HCT116 (cell line): ENCODE results near the gene SFXN5. TPM values are rescaled to one million over a fixed set of nuclear protein-coding genes. Genes with fewer than 3 reads are reported as not detected.

Experiments used
- ATAC-seq: fragments of 200-7000 bp; cut with Tn5 transposase; 2 replicates; pipeline ENCODE4 v1.9.1; 2020; ENCODE audit warnings: mild to moderate bottlenecking, moderate library complexity
- BruUV-seq: library from RNA; stranded (reverse); fragments of 400-500 nt; replicated peaks from 2 replicates; lab custom pipeline; 2021; lab: Mats Ljungman, UMichigan
- CTCF ChIA-PET: fragments of 300-600 bp; sonication (Branson Sonifier 250); formaldehyde crosslinking; loops from one replicate; lab custom pipeline; 2021; ENCODE audit warnings: antibody characterized with exemption; lab: Charles Lee
- POLR2A ChIA-PET: fragments of 300-600, 350-600 bp; sonication (Branson Sonifier 250); formaldehyde crosslinking; loops from one replicate; lab custom pipeline; 2021; ENCODE audit warnings: antibody characterized with exemption; lab: Charles Lee
- RAD21 ChIA-PET, 2 experiments: fragments of 300-600 bp; sonication (Branson Sonifier 250); formaldehyde crosslinking; loops; one replicate each; lab custom pipeline; 2023; ENCODE audit warnings: low total read pairs in 2 of 2; ENCODE audit not compliant: uncharacterized antibody in 2 of 2, unreplicated experiment in 2 of 2, low non-redundant PET in 1 of 2; lab: Charles Lee
- DNase-seq: peaks from one replicate; pipeline ENCODE4 v3.0.0-alpha.2; 2010; ENCODE audit warnings: low read depth, low spot score
- H2AFZ ChIP-seq: fragments of 200-600 bp; shearing (Covaris generic), sonication (generic); 2 replicates; pipeline ENCODE4 v1.6.1; 2017; ENCODE audit warnings: low read depth, mixed run types, mixed read lengths, antibody characterized with exemption, low read length; ENCODE audit not compliant: poor library complexity, severe bottlenecking
- H3K27ac ChIP-seq: 2 replicates; pipeline ENCODE4 v1.5.1; 2012; ENCODE audit warnings: low read depth, low read length
- H3K27me3 ChIP-seq: fragments of 200-600 bp; sonication (generic); 2 replicates; pipeline ENCODE4 v1.6.1; 2016; ENCODE audit warnings: mixed run types, low read length, mixed read lengths; ENCODE audit not compliant: insufficient read depth
- H3K36me3 ChIP-seq, 2 experiments: fragments of 200-500 bp in 1 of 2; fragments of 200-600 bp in 1 of 2; sonication (Bioruptor generic) in 1 of 2; sonication (generic) in 1 of 2; 2 replicates each; pipeline versions ENCODE4 v1.5.1 to v1.6.1; 2014 to 2016; ENCODE audit warnings: low read length in 2 of 2, inconsistent platforms in 1 of 2, mixed read lengths in 1 of 2, mixed run types in 1 of 2; ENCODE audit not compliant: insufficient read depth in 2 of 2, control insufficient read depth in 1 of 2
- H3K4me1 ChIP-seq, 2 experiments: fragments of 200-600 bp in 1 of 2; sonication (generic) in 1 of 2; 2 replicates each; pipeline versions ENCODE4 v1.5.1 to v1.6.1; 2012 to 2017; ENCODE audit warnings: low read length in 2 of 2, inconsistent platforms in 1 of 2, mild to moderate bottlenecking in 1 of 2, mixed read lengths in 1 of 2, mixed run types in 1 of 2, moderate library complexity in 1 of 2; ENCODE audit not compliant: insufficient read depth in 2 of 2, control insufficient read depth in 1 of 2
- H3K4me2 ChIP-seq: fragments of 200-600 bp; sonication (generic); 2 replicates; pipeline ENCODE4 v1.6.1; 2017; ENCODE audit warnings: mixed run types, low read length, mixed read lengths
- H3K4me3 ChIP-seq, 2 experiments: fragments of 200-600 bp in 1 of 2; sonication (generic) in 1 of 2; replicated peaks in 1 of 2; 2 replicates each; pipeline ENCODE4 v1.5.1; 2011 to 2016; ENCODE audit warnings: low read length in 2 of 2, control low read depth in 1 of 2, low read depth in 1 of 2, mild to moderate bottlenecking in 1 of 2, mixed read lengths in 1 of 2, mixed run types in 1 of 2
- H3K79me2 ChIP-seq: fragments of 200-600 bp; sonication (generic); 2 replicates; pipeline ENCODE4 v1.6.1; 2017; ENCODE audit warnings: mild to moderate bottlenecking, mixed run types, low read length, moderate library complexity, mixed read lengths; ENCODE audit not compliant: insufficient read depth
- H3K9ac ChIP-seq: fragments of 200-600 bp; sonication (generic); 2 replicates; pipeline ENCODE4 v1.6.1; 2016; ENCODE audit warnings: low read length, mixed read lengths
- H3K9me2 ChIP-seq: fragments of 200-600 bp; sonication (generic), shearing (Covaris generic); 2 replicates; pipeline ENCODE4 v1.6.1; 2017; ENCODE audit warnings: mixed run types, mild to moderate bottlenecking, moderate library complexity; ENCODE audit not compliant: insufficient read depth
- H3K9me3 ChIP-seq, 2 experiments: fragments of 200-500 bp in 1 of 2; fragments of 200-600 bp in 1 of 2; sonication (Bioruptor generic) in 1 of 2; sonication (generic) in 1 of 2; 2 replicates each; pipeline ENCODE4 v1.6.1; 2014 to 2017; ENCODE audit warnings: low read length in 2 of 2, mixed read lengths in 2 of 2, inconsistent platforms in 1 of 2, low read depth in 1 of 2, mild to moderate bottlenecking in 1 of 2, mixed run types in 1 of 2, moderate library complexity in 1 of 2; ENCODE audit not compliant: control insufficient read depth in 1 of 2, insufficient read depth in 1 of 2
- H4K20me1 ChIP-seq: fragments of 200-600 bp; sonication (generic), shearing (Covaris generic); 2 replicates; pipeline ENCODE4 v1.6.1; 2017; ENCODE audit warnings: mixed run types, mild to moderate bottlenecking, moderate library complexity; ENCODE audit not compliant: insufficient read depth
- CBX3 ChIP-seq: IDR thresholded peaks from 2 replicates; pipeline ENCODE4 v1.6.1; 2012; ENCODE audit warnings: low read depth
- ELF1 ChIP-seq: IDR thresholded peaks from 2 replicates; pipeline ENCODE4 v1.6.1; 2012; ENCODE audit warnings: low read depth, borderline replicate concordance
- EZH2 ChIP-seq: fragments of 200-600 bp; sonication (generic); IDR thresholded peaks from 2 replicates; pipeline ENCODE4 v1.6.1; 2017; ENCODE audit warnings: antibody characterized with exemption, mixed run types
- EZH2phosphoT487 ChIP-seq: fragments of 200-600 bp; IDR thresholded peaks from 2 replicates; pipeline ENCODE4 v1.6.1; 2018; ENCODE audit warnings: antibody characterized with exemption, borderline replicate concordance
- FOSL1 ChIP-seq: IDR thresholded peaks from 2 replicates; pipeline ENCODE4 v1.6.1; 2012; ENCODE audit warnings: low read depth
- JUND ChIP-seq: IDR thresholded peaks from 2 replicates; pipeline ENCODE4 v1.6.1; 2012
- POLR2AphosphoS5 ChIP-seq: IDR thresholded peaks from 2 replicates; pipeline ENCODE4 v1.6.1; 2011; ENCODE audit warnings: mild to moderate bottlenecking, low read depth, low read length, moderate library complexity
- RAD21 ChIP-seq: IDR thresholded peaks from 2 replicates; pipeline ENCODE4 v1.6.1; 2012; ENCODE audit warnings: low read depth, mild to moderate bottlenecking
- SP1 ChIP-seq: IDR thresholded peaks from 2 replicates; pipeline ENCODE4 v1.6.1; 2012; ENCODE audit warnings: low read depth
- SRF ChIP-seq: IDR thresholded peaks from 2 replicates; pipeline ENCODE4 v1.6.1; 2012; ENCODE audit warnings: low read depth
- ZFX ChIP-seq: fragments of 450-650 bp; IDR thresholded peaks from 2 replicates; pipeline ENCODE4 v1.6.1; 2017
- intact Hi-C: fragments of 100-400 bp; cut with micrococcal nuclease; formaldehyde crosslinking; loops from 2 replicates; pipeline ENCODE4 v1.10.0; 2022
- total RNA-seq: library from RNA; stranded (reverse); gene quantifications from one replicate; pipeline ENCODE4 v1.2.1, GENCODE V29; 2021; ENCODE audit not compliant: unreplicated experiment
- TF ChIP-seq, protein P1 (sequence below): IDR thresholded peaks from 2 replicates; pipeline ENCODE4 v1.6.1; 2012; ENCODE audit warnings: low read depth
- TF ChIP-seq, protein P2 (sequence below): IDR thresholded peaks from 2 replicates; pipeline ENCODE4 v1.6.1; 2012

The SFXN5 gene
- total RNA-seq, 1 experiment from 2014 or later = 10.0 TPM

- no peak overlapping the region for H3K27ac ChIP-seq
- POLR2A ChIA-PET = interaction anchor here (0.6 kb wide), 1 partner anchor 11 kb away, joined by 4 read pairs; no protein-coding TSS in a partner anchor
- H3K9me3 ChIP-seq = no peaks in the 10 kb centered on the region
- no peak overlapping the region for H3K9ac ChIP-seq
- no TSS peak for BruUV-seq
- DNase-seq (no peak), ATAC-seq (no peak)
- H3K4me2 ChIP-seq = no peak overlapping the region
- CTCF ChIA-PET = no interaction called here
- TF ChIP-seq ZFX = no peak
- no peak for TF ChIP-seq JUND
- TF ChIP-seq CBX3 = no peak
- TF ChIP-seq, protein P1, sequence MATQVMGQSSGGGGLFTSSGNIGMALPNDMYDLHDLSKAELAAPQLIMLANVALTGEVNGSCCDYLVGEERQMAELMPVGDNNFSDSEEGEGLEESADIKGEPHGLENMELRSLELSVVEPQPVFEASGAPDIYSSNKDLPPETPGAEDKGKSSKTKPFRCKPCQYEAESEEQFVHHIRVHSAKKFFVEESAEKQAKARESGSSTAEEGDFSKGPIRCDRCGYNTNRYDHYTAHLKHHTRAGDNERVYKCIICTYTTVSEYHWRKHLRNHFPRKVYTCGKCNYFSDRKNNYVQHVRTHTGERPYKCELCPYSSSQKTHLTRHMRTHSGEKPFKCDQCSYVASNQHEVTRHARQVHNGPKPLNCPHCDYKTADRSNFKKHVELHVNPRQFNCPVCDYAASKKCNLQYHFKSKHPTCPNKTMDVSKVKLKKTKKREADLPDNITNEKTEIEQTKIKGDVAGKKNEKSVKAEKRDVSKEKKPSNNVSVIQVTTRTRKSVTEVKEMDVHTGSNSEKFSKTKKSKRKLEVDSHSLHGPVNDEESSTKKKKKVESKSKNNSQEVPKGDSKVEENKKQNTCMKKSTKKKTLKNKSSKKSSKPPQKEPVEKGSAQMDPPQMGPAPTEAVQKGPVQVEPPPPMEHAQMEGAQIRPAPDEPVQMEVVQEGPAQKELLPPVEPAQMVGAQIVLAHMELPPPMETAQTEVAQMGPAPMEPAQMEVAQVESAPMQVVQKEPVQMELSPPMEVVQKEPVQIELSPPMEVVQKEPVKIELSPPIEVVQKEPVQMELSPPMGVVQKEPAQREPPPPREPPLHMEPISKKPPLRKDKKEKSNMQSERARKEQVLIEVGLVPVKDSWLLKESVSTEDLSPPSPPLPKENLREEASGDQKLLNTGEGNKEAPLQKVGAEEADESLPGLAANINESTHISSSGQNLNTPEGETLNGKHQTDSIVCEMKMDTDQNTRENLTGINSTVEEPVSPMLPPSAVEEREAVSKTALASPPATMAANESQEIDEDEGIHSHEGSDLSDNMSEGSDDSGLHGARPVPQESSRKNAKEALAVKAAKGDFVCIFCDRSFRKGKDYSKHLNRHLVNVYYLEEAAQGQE = no peak
- no peak for TF ChIP-seq EZH2phosphoT487
- TF ChIP-seq FOSL1 = no peak
- TF ChIP-seq ELF1 = no peak
- no peak for TF ChIP-seq SP1
- no peak for TF ChIP-seq POLR2AphosphoS5
- no peak for TF ChIP-seq SRF
- TF ChIP-seq RAD21 = no peak
- TF ChIP-seq, protein P2, sequence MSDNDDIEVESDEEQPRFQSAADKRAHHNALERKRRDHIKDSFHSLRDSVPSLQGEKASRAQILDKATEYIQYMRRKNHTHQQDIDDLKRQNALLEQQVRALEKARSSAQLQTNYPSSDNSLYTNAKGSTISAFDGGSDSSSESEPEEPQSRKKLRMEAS = no peak
- TF ChIP-seq EZH2 = no peak
- no peaks in the 10 kb centered on the region for H3K9me2 ChIP-seq
- no peaks in the 10 kb centered on the region for H3K36me3 ChIP-seq
- no peaks in the 10 kb centered on the region for H4K20me1 ChIP-seq
- H3K79me2 ChIP-seq = no peaks in the 10 kb centered on the region
- H3K4me1 ChIP-seq = peaks cover 26% of the 10 kb centered on the region in 2 experiments
- RAD21 ChIA-PET = no interaction called here
- no peak overlapping the region for H2AFZ ChIP-seq
- intact Hi-C loops = no loop called here
- no peaks in the 10 kb centered on the region for H3K27me3 ChIP-seq
- no peak overlapping the region for H3K4me3 ChIP-seq
Observed at GRCh38 chr2:72985136-72985535, 86.4 kb downstream of the SFXN5 start.
